GM21526 (cell line): ENCODE measurements around the gene BFSP2.

Experiments used
- ATAC-seq: cut with Tn5 transposase; IDR thresholded peaks from one replicate; pipeline ENCODE4 v1.9.1; 2021; ENCODE audit warnings: moderate library complexity; ENCODE audit not compliant: unreplicated experiment, low FRiP score

The BFSP2 gene, protein sequence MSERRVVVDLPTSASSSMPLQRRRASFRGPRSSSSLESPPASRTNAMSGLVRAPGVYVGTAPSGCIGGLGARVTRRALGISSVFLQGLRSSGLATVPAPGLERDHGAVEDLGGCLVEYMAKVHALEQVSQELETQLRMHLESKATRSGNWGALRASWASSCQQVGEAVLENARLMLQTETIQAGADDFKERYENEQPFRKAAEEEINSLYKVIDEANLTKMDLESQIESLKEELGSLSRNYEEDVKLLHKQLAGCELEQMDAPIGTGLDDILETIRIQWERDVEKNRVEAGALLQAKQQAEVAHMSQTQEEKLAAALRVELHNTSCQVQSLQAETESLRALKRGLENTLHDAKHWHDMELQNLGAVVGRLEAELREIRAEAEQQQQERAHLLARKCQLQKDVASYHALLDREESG

GRCh38 chr3:133400006-133400515 lies at the start of gene BFSP2:
Gene BFSP2 (plus strand): TSS chr3:133400056. CDS start chr3:133400084, 28 bp downstream.
- ATAC-seq: no peak

- ATAC-seq: no peak
Observed at GRCh38 chr3:133354721-133355120, 45.1 kb upstream of the BFSP2 start.

GRCh38 chr3:133360476-133360875 lies 39.4 kb upstream of the BFSP2 start:
- ATAC-seq: no peak

GRCh38 chr3:133361011-133361410 lies 38.8 kb upstream of the BFSP2 start:
- no peak for ATAC-seq

DNA sequence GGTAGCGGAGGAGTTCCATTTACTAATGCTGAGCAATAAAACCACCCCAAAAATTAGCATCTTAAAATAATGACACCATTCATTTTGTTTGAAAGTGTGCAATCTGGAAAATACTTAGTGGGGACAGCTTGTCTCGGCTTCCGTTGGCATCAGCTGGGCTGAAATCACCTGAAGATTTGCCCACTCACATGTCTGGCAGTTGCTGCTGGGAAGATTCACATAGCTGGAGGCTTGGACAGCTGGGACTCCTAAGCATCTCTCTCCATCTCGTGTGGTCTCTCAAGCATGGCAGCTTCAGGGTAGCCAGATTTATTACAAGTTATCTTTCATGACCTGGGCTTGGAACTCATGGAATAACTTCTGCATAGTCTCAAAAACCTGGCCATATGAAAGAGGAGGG lies 38.4 kb upstream of the BFSP2 start:
- no peak for ATAC-seq

GRCh38 chr3:133362539-133362938 lies 37.3 kb upstream of the BFSP2 start:
- no peak for ATAC-seq

DNA sequence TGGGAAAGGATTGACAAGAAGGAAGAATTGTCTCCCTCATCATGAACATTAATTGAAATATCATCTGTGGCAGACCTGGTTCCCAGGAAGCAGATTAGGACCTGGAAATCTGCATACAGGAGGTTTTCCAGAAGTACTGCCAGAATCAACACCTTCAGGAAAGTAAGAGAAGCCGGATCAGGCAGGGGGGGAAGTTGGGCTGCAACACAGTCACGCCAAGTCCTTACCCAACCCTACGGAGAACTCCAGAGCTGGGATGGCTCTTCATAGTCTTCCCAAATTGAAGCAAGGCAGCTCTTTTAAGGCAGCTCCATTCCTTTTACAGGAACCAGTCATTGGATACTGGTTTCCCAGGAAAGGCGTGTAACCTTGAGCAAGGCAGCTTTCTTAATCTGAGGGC lies 35.2 kb upstream of the BFSP2 start:
- ATAC-seq: no peak

DNA sequence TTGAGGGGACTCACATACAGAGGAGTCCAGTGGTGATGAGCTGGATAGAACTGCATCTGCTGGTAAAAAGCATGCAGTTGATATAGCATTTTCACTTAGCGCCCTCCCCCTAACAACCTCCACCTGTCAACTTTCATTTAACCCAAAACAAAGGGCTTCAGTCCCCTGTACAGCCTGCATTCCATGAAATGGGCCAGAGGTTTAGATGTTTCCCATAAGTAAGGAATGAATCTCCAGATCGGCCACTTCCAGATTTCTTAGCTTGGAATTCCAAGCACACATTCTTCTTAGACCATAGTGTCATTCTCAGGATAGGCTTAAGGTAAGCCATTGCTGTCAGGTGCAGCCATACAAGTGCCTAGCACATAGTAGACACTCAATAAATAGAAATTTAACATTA lies 32.9 kb upstream of the BFSP2 start:
- no peak for ATAC-seq

- no peak for ATAC-seq
Observed at GRCh38 chr3:133367403-133367802, 32.5 kb upstream of the BFSP2 start.

- no peak for ATAC-seq
Observed at GRCh38 chr3:133367956-133368355, 31.9 kb upstream of the BFSP2 start.

GRCh38 chr3:133368371-133369067 lies 31.3 kb upstream of the BFSP2 start:
- ATAC-seq: no peak

DNA sequence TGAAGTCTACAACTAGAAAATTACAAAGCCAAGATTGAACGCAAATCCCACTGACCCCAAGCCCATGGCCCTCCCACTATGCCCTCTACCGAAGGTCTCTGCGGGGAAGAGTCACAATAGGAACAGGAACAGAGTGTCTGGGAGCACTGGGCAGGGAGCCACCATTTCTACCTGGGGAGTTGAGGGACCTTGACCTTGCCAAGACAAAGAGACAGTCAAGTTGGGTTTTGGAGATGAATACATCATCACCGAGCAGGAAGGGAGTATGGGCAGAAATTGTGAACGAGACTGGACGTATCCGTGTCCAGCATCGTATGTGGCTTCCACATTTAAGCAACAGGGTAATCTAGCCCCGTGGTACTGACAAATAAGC lies 30.8 kb upstream of the BFSP2 start:
- no peak for ATAC-seq

DNA sequence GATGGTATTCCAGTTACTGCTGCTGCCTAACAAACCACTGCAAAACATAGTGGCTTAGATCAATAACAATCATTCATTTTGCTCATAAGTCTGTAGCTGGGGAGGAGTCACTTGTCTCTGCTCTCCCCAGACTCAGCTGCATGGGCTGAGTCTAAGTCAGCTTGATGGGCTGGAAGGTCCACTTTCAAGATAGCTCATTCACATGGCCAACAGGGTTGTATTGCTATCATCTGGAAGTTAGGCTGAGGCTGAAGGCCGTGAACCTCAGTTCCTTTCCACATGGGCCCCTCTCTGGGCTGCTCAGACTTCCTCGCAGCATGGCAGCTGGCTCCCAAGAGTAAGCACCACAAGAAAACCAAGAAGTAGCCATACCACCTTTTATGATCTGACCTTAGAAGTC lies 28.7 kb upstream of the BFSP2 start:
- no peak for ATAC-seq

GRCh38 chr3:133371676-133372075 lies 28.2 kb upstream of the BFSP2 start:
- no peak for ATAC-seq

DNA sequence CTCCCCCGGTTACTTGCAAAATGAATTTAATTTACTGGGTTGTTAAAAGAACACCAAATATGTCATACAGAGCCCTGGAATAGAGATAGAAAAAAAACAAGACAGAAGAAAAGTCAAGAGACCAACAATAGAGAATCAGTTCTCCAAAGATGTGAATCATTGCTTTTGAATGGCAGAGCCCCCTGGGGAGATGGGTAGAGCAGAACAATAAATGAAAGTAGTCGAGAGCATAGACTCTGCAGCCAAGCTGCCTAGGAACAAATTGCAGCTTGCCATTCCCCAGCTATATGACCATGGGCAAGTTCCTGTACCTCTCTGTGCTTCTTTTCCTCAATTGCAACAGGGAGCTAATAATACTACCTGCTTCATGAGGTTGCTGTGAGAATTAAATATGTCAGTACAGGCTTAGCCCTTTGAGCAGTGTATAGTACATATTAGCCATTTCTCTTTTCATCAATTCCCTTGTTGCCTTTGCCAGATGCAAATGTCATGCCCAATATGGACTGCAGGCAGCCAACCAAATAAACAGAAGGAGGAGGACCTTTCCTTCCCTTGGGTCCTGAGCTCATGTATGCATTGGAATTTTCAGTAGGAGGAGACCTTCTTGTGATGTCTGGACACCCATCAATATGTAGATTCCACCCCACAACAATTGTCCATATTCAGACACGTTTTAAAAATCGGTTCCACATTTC lies 25.0 kb upstream of the BFSP2 start:
- no peak for ATAC-seq

- ATAC-seq: no peak
Observed at GRCh38 chr3:133375403-133375745, 24.5 kb upstream of the BFSP2 start.

GRCh38 chr3:133376810-133377209 lies 23.0 kb upstream of the BFSP2 start:
- no peak for ATAC-seq

DNA sequence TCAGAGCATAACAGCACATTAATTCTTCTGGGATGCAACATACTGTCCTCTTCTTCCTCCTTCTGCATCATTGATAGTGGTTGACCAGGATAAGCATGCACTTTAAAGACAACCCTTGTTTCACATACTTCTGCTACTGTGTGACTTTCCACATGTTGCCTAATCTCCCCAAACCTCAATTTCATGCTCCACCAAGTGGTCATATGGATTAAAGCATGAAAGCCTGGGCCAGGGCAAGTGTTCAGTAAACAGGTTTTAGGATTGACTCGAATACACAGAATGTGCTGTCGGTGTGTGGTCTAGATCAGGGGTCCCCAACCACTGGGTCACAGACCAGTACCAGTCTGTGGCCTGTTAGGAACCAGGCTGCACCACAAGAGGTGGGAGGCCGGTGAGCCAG lies 22.5 kb upstream of the BFSP2 start:
- no peak for ATAC-seq

GRCh38 chr3:133379926-133380325 lies 19.9 kb upstream of the BFSP2 start:
- ATAC-seq: no peak

DNA sequence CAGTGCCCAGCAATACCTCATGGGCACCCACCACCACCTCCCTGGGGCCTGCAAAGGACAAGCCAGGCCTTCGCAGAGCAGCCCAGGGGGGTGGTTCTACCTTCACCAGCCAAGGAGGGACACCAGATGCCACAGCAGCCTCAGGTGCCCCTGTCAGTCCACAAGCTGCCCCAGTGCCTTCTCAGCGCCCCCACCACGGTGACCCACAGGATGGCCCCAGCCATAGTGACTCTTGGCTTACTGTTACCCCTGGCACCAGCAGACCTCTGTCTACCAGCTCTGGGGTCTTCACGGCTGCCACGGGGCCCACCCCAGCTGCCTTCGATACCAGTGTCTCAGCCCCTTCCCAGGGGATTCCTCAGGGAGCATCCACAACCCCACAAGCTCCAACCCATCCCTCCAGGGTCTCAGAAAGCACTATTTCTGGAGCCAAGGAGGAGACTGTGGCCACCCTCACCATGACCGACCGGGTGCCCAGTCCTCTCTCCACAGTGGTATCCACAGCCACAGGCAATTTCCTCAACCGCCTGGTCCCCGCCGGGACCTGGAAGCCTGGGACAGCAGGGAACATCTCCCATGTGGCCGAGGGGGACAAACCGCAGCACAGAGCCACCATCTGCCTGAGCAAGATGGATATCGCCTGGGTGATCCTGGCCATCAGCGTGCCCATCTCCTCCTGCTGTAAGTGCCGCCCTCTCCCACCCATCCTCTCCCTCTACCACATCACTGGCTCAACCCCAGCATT lies 19.2 kb upstream of the BFSP2 start:
- ATAC-seq: no peak
